Keratinocyte (primary cell): ENCODE measurements around the gene IGF2BP2. TPM values are rescaled to one million over a fixed set of nuclear protein-coding genes. Genes with fewer than 3 reads are reported as not detected.
A peak's percentile ranks its signal among the peaks of the same experiment; 100 is the strongest.

ENCODE experiments used
- DNase-seq: peaks from one replicate; pipeline ENCODE4 v3.0.0-alpha.2; 2011; ENCODE audit warnings: low read depth, missing footprints, low spot score
- FAIRE-seq: peaks from 2 replicates; lab custom pipeline; 2011; peaks lifted over from hg19 to GRCh38; lab: Jason Lieb, UNC
- H2AFZ ChIP-seq: 2 replicates; pipeline ENCODE4 v1.6.0; 2012; ENCODE audit warnings: low read length, control low read depth, inconsistent platforms; ENCODE audit not compliant: control insufficient read depth
- H3K27ac ChIP-seq: 2 replicates; pipeline ENCODE4 v1.5.1; 2011; ENCODE audit warnings: low read length; ENCODE audit not compliant: control insufficient read depth, insufficient read depth
- H3K27me3 ChIP-seq: 3 replicates; pipeline ENCODE4 v1.6.0; 2011; ENCODE audit warnings: low read length; ENCODE audit not compliant: control insufficient read depth, insufficient read depth; ENCODE audit errors: extremely low read depth
- H3K36me3 ChIP-seq, 2 experiments: 2 replicates in 1 of 2; 3 replicates in 1 of 2; pipeline ENCODE4 v1.5.1; 2011; ENCODE audit warnings: low read length in 2 of 2, mild to moderate bottlenecking in 1 of 2; ENCODE audit not compliant: control insufficient read depth in 2 of 2, insufficient read depth in 2 of 2; ENCODE audit errors: extremely low read depth in 1 of 2
- H3K4me1 ChIP-seq: 3 replicates; pipeline ENCODE4 v1.5.1; 2011; ENCODE audit warnings: low read length; ENCODE audit not compliant: control insufficient read depth, insufficient read depth; ENCODE audit errors: extremely low read depth
- H3K4me2 ChIP-seq: 3 replicates; pipeline ENCODE4 v1.6.0; 2011; ENCODE audit warnings: low read depth, low read length; ENCODE audit not compliant: control insufficient read depth, insufficient read depth; ENCODE audit errors: extremely low read depth
- H3K4me3 ChIP-seq, 3 experiments: fragments of 200-600 bp in 1 of 3; sonication (generic) in 1 of 3; 2 replicates in 2 of 3; 3 replicates in 1 of 3; pipeline ENCODE4 v1.5.1; 2011 to 2016; ENCODE audit warnings: low read length in 3 of 3, mild to moderate bottlenecking in 3 of 3, control low read depth in 2 of 3, inconsistent platforms in 1 of 3, low read depth in 1 of 3, mixed read lengths in 1 of 3, mixed run types in 1 of 3, moderate library complexity in 1 of 3; ENCODE audit not compliant: control insufficient read depth in 2 of 3, insufficient read depth in 2 of 3; ENCODE audit errors: extremely low read depth in 1 of 3
- H3K79me2 ChIP-seq: 2 replicates; pipeline ENCODE4 v1.6.0; 2012; ENCODE audit warnings: low read length; ENCODE audit not compliant: control insufficient read depth, insufficient read depth
- H3K9ac ChIP-seq: 3 replicates; pipeline ENCODE4 v1.6.0; 2011; ENCODE audit warnings: low read length; ENCODE audit not compliant: control insufficient read depth, insufficient read depth; ENCODE audit errors: extremely low read depth
- H3K9me1 ChIP-seq: 3 replicates; pipeline ENCODE4 v1.6.0; 2011; ENCODE audit warnings: low read length; ENCODE audit not compliant: control insufficient read depth, insufficient read depth; ENCODE audit errors: extremely low read depth
- H3K9me3 ChIP-seq: 2 replicates; pipeline ENCODE4 v1.5.1; 2012; ENCODE audit warnings: low read depth, low read length; ENCODE audit not compliant: control insufficient read depth
- H4K20me1 ChIP-seq: 3 replicates; pipeline ENCODE4 v1.6.0; 2011; ENCODE audit warnings: low read length; ENCODE audit not compliant: control insufficient read depth, insufficient read depth; ENCODE audit errors: extremely low read depth
- CTCF ChIP-seq, 3 experiments: IDR thresholded peaks in 1 of 3; conservative IDR thresholded peaks in 1 of 3; optimal IDR thresholded peaks in 1 of 3; 2 replicates in 2 of 3; 3 replicates in 1 of 3; pipeline versions ENCODE3 to v1.5.1; 2011; ENCODE audit warnings: low read length in 3 of 3, mild to moderate bottlenecking in 3 of 3, moderate library complexity in 2 of 3, control low read depth in 1 of 3, inconsistent platforms in 1 of 3; ENCODE audit not compliant: insufficient read depth in 2 of 3; ENCODE audit errors: extremely low read depth in 1 of 3
- EZH2 ChIP-seq: IDR thresholded peaks from one replicate; pipeline ENCODE4 v1.6.1; 2012; ENCODE audit warnings: inconsistent platforms, mild to moderate bottlenecking, low read length, moderate library complexity
- dilution Hi-C: fragments of 300-500 bp; cut with MboI; formaldehyde crosslinking; loops from one replicate; pipeline ENCODE4 v1.7.0; 2020; ENCODE audit warnings: low sequenced_read_pairs; ENCODE audit not compliant: extremely low pct_ligation_motif_present
- polyA plus RNA-seq, 5 experiments: library from polyadenylated mRNA; depleted of rRNA in 3 of 5; stranded (reverse) in 3 of 5; stranded (forward) in 1 of 5; unstranded in 1 of 5; fragments of >200 nt; gene quantifications; 1 replicate in 1 of 5; 2 replicates in 3 of 5; 3 replicates in 1 of 5; pipeline versions ENCODE4 v1.2.1 to v1.2.3, GENCODE V29; 2011 to 2012; ENCODE audit warnings: missing spikeins in 2 of 5, low read depth in 1 of 5, low replicate concordance in 1 of 5

The IGF2BP2 gene
- polyA plus RNA-seq, 1 donor (not counting 4 experiments of a cell fraction or from before 2014, with no cell fraction given) = 21.2 TPM

DNA sequence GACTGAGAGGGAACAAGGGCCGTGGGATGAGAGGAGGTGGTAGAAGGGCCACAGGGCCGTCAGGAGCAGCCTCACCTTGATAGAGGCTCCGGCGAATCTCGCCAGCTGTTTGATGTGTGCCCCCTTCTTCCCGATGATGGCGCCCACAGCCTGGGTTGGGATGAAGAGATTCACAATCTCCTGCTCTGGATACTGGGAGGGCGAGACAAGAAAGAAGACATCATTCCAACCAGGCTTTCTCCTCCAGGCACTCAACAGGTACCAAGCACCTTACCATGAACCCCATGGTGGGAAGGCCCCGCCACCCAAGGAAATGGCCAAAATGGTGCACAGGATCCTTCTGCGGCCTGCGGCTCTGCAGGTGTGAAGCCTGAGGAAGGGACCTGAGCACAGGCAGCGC lies 167.6 kb downstream of the IGF2BP2 start:
- no peak for DNase-seq
- Histone ChIP-seq H3K4me2 (peak overlapping the region; percentile 30), H3K4me3 (peak overlapping the region in 1 of 3 experiments; percentile 9), H4K20me1 (no peaks in the 10 kb centered on the region), H3K27me3 (no peaks in the 10 kb centered on the region), H3K9me1 (no peaks in the 10 kb centered on the region), H3K27ac (peak overlapping the region; percentile 88), H3K9me3 (no peaks in the 10 kb centered on the region), H3K9ac (peak overlapping the region; percentile 46), H3K36me3 (peaks cover 28 to 50% of the 10 kb centered on the region in 2 experiments), H3K79me2 (no peaks in the 10 kb centered on the region), H3K4me1 (peaks cover 59% of the 10 kb centered on the region), H2AFZ (no peak overlapping the region)
- no peak for TF ChIP-seq CTCF (optimal IDR thresholded peaks at IDR 0.05 in 1 of 3, IDR thresholded peaks at IDR 0.05 in 1 of 3, conservative IDR thresholded peaks at IDR 0.05 in 1 of 3; ENCODE audit: extremely low read depth in 1 of 3, insufficient read depth in 2 of 3, low read length in 3 of 3)
- no peak for TF ChIP-seq EZH2
- FAIRE-seq = no peak
- dilution Hi-C loops = no loop called here

- Histone ChIP-seq H3K4me3 (peak overlapping the region in 1 of 3 experiments; percentile 9), H3K4me2 (peak overlapping the region; percentile 30), H3K9me3 (no peaks in the 10 kb centered on the region), H3K36me3 (peaks cover 34 to 57% of the 10 kb centered on the region in 2 experiments), H3K9ac (peak overlapping the region; percentile 46), H4K20me1 (no peaks in the 10 kb centered on the region), H2AFZ (no peak overlapping the region), H3K27me3 (no peaks in the 10 kb centered on the region), H3K4me1 (peaks cover 59% of the 10 kb centered on the region), H3K27ac (peak overlapping the region; percentile 88), H3K9me1 (no peaks in the 10 kb centered on the region), H3K79me2 (no peaks in the 10 kb centered on the region)
- no peak for TF ChIP-seq CTCF (optimal IDR thresholded peaks at IDR 0.05 in 1 of 3, IDR thresholded peaks at IDR 0.05 in 1 of 3, conservative IDR thresholded peaks at IDR 0.05 in 1 of 3; ENCODE audit: extremely low read depth in 1 of 3, insufficient read depth in 2 of 3, low read length in 3 of 3)
- no peak for TF ChIP-seq EZH2
- dilution Hi-C loops = no loop called here
- DNase-seq (peak; percentile 90), FAIRE-seq (peak; percentile 98)
Measured at GRCh38 chr3:185656321-185656840, 168.5 kb downstream of the IGF2BP2 start.
